Measurements from ENCODE around the gene NET1.

The NET1 gene

DNA sequence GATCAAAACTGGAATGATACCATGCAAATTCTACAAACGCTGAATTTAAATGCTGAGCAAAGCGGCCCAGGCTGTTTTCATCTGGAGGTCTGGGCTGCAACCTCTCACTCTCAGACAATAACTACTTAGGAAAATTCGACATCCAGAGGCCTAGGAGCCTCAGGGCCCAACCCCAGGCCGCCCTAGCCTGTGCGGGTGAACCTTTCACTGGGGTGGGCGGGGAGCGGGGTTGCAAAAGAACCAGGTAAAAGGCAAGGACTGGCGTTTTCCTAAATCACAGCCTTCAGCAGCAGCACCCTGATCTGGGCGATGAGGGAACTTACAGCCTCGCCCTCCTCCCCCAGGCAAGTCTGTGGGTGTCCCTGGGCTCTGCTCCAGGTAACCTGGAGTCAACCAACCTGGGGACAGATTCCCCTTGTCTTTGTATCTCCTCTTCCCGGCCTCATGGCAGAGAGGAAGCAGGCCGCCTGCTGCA, 53.7 kb downstream of the NET1 start:
- H3K27ac ChIP-seq: no peak overlapping the region
- no peaks in the 10 kb centered on the region for H3K4me1 ChIP-seq
- no peak overlapping the region for H3K4me3 ChIP-seq (ENCODE audit: low read depth, low read length)
- no peaks in the 10 kb centered on the region for H3K27me3 ChIP-seq (ENCODE audit: control insufficient read depth, insufficient read depth, low read length)
- no peak overlapping the region for H3K9ac ChIP-seq
- H3K4me2 ChIP-seq (ENCODE audit: low read length): no peak overlapping the region
- H3K36me3 ChIP-seq (ENCODE audit: control insufficient read depth, insufficient read depth, low read length): no peaks in the 10 kb centered on the region
- H2AFZ ChIP-seq: no peak overlapping the region
- H3K79me2 ChIP-seq: no peaks in the 10 kb centered on the region
- no peaks in the 10 kb centered on the region for H3K9me3 ChIP-seq (ENCODE audit: control insufficient read depth, low read length)
- TF ChIP-seq, protein P1, sequence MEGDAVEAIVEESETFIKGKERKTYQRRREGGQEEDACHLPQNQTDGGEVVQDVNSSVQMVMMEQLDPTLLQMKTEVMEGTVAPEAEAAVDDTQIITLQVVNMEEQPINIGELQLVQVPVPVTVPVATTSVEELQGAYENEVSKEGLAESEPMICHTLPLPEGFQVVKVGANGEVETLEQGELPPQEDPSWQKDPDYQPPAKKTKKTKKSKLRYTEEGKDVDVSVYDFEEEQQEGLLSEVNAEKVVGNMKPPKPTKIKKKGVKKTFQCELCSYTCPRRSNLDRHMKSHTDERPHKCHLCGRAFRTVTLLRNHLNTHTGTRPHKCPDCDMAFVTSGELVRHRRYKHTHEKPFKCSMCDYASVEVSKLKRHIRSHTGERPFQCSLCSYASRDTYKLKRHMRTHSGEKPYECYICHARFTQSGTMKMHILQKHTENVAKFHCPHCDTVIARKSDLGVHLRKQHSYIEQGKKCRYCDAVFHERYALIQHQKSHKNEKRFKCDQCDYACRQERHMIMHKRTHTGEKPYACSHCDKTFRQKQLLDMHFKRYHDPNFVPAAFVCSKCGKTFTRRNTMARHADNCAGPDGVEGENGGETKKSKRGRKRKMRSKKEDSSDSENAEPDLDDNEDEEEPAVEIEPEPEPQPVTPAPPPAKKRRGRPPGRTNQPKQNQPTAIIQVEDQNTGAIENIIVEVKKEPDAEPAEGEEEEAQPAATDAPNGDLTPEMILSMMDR (IDR thresholded peaks at IDR 0.05): no peak

DNA sequence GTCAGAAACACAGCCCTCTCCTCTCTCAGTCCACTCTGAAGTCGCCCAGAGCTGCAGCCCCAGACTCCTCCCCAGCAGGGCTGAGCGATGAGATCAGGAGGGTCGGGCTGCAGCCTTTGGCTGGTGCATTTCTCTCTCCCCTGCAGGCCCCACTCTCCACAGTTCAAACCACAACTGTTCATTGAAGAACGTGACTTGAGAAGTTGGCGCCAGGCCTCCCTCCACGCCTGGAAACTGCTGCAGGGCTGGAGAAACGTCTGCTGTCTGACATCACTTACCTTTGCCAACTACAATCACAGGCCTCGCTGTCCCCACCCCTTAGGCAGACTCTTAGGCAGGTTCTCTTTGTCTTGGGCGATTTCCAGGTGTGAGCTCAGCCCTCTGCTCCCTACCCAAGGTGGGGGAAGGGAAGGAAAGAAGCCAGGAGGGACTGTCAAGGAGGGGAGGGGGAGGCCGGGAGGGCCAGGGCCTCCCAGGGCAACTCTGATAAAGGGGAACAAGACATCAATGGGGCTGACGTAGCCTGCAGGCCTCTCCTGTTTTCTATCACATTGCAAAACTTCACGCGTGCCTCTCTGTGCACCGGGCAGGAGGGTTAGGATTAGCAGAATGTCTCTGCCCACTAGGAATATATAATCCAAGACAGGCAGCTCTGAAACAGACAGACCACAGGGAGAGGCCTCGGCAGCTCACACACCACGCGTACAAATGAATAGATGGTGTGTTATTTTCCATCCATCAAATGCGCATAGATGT, 54.3 kb downstream of the NET1 start:
- no peak overlapping the region for H3K27ac ChIP-seq
- no peak overlapping the region for H3K4me3 ChIP-seq (ENCODE audit: low read depth, low read length)

DNA sequence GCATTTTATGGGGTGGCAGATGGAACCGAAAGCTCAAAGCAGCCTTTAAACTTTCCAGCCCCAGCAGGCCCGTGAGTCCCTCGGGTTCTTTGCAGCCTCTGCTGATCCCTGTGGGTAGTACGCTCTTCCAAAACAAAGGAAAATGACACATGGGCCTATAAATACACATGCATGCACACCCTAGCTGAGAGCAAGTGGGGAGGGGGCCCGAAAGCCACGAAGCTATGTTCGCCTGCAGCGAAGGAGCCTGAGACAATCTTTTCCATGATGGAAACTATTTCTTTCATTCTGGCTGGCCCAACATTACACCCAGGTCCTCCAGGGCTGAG, 54.8 kb downstream of the NET1 start:
- Histone ChIP-seq H3K9ac (no peak overlapping the region), H3K27ac (no peak overlapping the region)
- TF ChIP-seq, protein P1 (IDR thresholded peaks at IDR 0.05): no peak

More for the DNA sequence above, 54.3 kb downstream of the NET1 start:
- Histone ChIP-seq H3K4me2 (ENCODE audit: low read length) (no peak overlapping the region), H3K9me3 (ENCODE audit: control insufficient read depth, low read length) (no peaks in the 10 kb centered on the region), H3K79me2 (no peaks in the 10 kb centered on the region), H2AFZ (no peak overlapping the region), H3K4me1 (no peaks in the 10 kb centered on the region), H3K27me3 (ENCODE audit: control insufficient read depth, insufficient read depth, low read length) (no peaks in the 10 kb centered on the region), H3K36me3 (ENCODE audit: control insufficient read depth, insufficient read depth, low read length) (no peaks in the 10 kb centered on the region), H3K9ac (no peak overlapping the region)
- TF ChIP-seq, protein P1 (IDR thresholded peaks at IDR 0.05): no peak

DNA sequence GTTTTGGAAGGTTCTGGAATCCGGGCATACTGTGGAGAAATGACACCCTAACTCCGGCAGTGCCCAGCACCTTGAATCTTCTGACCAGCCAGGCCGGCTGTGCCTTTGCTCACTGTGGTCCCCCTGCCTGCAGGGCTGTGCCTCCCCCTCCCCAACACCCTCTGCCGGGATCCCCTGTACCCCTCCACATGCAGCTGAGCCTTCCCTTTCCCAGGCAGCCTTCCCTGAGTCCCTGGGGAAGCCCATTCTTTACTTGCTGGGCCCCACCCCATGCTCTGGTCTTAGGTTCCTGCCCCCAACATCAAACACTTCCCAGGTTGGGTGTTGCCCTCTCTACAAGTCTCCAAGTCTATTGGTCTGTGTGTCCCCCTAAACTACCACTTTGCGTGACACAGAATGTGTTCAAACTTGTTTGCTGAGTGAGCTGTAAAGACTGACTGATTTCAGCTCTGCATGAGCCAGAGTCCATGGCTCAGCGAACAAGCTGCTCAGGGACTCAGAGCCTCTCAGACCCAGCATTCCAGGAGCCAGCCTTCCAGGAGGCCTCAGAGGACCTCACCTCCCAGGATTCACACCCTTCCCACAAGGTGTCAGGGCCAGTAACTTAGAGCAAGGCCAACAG, 55.4 kb downstream of the NET1 start:
- Histone ChIP-seq H3K79me2 (no peaks in the 10 kb centered on the region), H3K36me3 (ENCODE audit: control insufficient read depth, insufficient read depth, low read length) (no peaks in the 10 kb centered on the region), H2AFZ (no peak overlapping the region), H3K9ac (no peak overlapping the region), H3K4me3 (ENCODE audit: low read depth, low read length) (no peak overlapping the region), H3K4me2 (ENCODE audit: low read length) (no peak overlapping the region), H3K4me1 (no peaks in the 10 kb centered on the region), H3K27me3 (ENCODE audit: control insufficient read depth, insufficient read depth, low read length) (no peaks in the 10 kb centered on the region), H3K9me3 (ENCODE audit: control insufficient read depth, low read length) (no peaks in the 10 kb centered on the region), H3K27ac (no peak overlapping the region)
- TF ChIP-seq, protein P1 (IDR thresholded peaks at IDR 0.05): no peak

More for the DNA sequence above, 54.8 kb downstream of the NET1 start:
- Histone ChIP-seq H3K4me2 (ENCODE audit: low read length) (no peak overlapping the region), H3K79me2 (no peaks in the 10 kb centered on the region), H3K9me3 (ENCODE audit: control insufficient read depth, low read length) (no peaks in the 10 kb centered on the region), H2AFZ (no peak overlapping the region), H3K36me3 (ENCODE audit: control insufficient read depth, insufficient read depth, low read length) (no peaks in the 10 kb centered on the region), H3K4me1 (no peaks in the 10 kb centered on the region), H3K27me3 (ENCODE audit: control insufficient read depth, insufficient read depth, low read length) (no peaks in the 10 kb centered on the region), H3K4me3 (ENCODE audit: low read depth, low read length) (no peak overlapping the region)

Measured in parathyroid adenoma (tissue), 2 donors.